NOMO-1 treated with dmso at 0.1 percent for 144 hours (cell line): ENCODE results near the gene FGF13.

Experiments
- DNase-seq: peaks from one replicate; lab custom pipeline; 2025; ENCODE audit not compliant: unreplicated experiment; lab: John Stamatoyannopoulos, UW

FGF13 gene

GRCh38 chrX:138711399-138712347 is at the start of gene FGF13:
Gene FGF13, minus strand, starts transcription at chrX:138711717. Its CDS starts 714 bp downstream, at chrX:138711003.
- DNase-seq: no peak

DNA sequence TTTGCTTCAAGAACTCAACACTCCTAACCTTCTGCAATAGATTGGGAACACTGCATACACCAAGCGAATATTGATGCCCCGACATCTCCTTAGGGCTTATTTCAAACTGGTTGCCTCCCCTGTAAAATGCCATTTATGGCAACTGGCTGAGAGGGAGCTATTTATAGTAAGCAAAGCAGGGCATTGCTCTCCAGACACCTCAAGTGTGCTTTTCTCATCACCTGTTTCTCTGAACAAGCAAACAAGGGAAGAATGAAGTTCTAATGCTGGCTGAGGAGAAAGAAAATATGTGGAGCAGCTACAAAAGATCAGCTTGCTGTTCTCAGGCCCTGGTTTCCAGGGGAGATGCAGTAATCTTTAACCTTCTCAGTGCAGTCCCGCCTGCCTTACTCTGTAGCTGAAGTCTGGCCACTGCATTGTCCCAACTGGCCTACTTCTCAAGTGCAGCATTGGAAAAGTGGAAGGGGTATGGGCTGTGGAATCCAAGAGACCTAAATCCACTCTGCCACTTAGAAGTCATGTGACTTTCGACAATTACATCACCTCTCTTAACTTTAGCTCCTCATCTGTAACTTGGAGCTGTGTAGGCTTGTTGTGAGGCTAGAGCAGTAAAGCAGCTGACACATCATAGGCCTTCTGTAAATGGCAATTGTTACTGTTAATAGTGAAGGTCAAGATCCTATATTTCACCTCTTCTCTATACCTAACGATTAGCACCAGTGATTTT is 47.9 kb upstream of the FGF13 start:
- DNase-seq: no peak

DNA sequence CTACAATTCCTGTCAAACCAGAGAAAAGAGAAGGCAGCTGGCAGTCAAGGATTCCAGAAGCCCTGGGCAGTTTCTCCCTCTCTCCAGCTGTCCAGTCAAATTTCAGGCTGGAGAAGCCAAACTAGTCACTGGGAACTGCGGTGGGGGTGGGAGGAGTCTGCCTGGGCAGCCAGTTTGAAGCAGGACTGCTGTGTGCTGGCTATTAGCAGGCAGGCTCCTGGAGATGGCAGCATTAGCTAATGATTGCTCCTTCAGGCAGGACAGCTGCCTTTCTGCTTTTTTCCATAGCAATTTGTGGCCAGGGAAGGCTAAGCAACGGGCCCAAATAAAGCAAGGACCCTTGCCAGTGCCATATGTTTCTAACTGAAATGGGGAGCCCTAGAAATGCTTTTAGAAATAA is 44.7 kb upstream of the FGF13 start:
- DNase-seq: no peak

GRCh38 chrX:138754861-138755260 is 43.3 kb upstream of the FGF13 start:
- no peak for DNase-seq

DNA sequence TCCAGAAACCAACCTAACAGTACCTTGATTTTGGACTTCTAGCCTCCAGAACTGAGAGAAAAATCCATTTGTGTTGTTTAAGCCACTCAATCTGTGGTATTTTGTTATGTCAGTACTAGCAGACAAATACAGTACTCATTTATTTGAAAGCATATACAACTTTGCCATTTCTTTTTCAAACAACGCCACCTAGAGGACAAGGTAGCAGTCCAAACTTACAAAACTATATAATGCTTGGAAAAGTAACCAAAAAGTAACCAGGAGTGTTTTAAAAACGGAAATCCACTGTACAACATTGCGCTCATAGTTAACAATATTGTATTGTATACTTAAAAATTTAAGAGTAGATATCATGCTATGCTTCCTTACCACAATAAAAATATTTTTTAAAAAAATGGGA is 37.0 kb upstream of the FGF13 start:
- no peak for DNase-seq

GRCh38 chrX:138745196-138745595 is 33.7 kb upstream of the FGF13 start:
- DNase-seq: peak; percentile 12

DNA sequence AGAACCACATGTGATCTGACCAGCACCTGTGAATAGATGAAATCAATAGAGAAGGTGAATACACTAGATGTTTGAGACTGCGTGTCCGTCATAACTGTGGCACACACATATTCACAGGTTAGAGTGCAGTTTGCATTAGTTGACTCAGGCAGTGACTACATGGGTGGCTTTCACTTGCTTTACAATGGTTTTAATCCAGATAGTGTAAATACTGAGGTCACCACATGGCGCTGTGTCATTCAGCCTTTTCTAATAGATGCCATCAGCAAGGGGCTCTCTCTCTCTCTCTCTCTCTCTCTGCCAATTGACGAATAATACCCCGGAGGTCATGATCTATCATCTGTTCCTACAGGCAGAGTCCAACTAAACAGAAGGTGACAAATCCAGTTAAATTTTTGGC is 30.7 kb upstream of the FGF13 start:
- DNase-seq: no peak

DNA sequence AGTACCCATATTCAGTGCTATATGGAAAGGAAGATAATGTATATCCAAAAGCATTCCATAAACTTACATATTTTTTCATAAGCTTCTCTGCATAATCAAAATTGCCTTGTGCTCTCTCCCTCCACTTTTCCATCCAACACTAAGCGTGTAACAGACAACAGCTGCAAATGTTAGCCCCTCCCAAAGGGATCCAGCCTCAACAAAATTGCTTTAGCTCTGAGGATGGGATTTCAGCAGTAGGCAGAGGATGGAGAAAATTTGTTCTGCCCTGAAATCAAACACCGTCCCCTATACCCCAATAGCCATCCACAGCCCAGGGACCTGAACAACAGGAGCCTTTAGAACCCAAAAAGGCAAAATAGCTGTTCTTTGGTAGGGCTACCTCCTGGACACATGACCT is 28.8 kb upstream of the FGF13 start:
- no peak for DNase-seq

DNA sequence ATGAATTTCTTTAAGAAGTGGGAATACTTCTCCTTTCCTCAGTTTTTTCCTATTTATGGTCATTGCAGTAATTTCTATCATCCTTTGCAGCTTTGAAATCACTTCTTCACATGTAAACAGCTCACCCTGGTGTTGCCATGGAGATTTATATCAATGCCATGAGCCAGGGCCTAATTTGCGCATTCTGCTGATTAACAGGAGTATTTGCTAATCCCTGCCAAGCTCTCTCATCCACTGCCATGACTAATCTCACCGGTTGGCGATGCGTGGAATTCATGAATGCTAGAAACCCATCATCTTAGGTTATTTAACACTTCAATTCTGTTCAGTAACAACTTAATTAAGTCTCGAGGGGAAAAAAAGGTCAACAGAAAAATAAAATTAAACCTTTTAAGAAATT is 11.8 kb upstream of the FGF13 start:
- no peak for DNase-seq

DNA sequence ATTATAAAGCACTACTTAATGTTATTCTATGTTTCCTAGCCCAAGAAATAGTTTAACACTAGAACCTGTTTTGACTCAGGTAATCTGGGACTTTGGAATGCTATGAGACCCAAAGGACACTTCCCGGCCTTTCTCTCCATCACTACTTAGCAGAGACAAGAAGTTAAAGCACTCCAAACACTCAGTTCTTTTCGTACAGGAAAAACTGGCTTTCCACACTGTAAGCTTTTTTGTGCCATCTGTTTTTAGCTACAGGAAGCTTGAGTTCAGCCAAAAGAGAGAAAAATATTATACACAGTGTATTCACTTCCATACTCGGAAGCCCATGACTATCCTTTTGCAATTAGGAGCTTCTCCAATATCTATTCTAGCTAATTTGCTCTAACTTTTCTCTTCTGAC is 7.9 kb upstream of the FGF13 start:
- DNase-seq: no peak

DNA sequence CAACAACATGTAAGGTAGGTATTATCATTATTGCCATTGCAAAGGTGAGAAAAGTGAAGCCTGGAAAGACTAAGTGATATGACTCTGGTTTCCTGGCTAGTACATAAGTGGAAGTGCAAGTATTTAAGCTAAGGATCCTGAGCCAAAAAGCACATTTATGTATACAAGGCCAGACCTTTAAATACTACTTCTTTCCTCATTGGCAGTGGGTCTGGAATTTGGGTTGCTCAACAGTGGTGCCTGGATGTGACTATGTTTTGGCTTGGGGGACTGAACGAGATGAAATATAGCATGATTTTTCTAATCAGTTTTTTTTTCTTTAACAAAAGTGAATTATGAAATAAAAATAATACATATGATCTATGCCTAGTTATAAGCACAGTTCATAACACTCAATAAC is 7.4 kb upstream of the FGF13 start:
- DNase-seq: no peak

DNA sequence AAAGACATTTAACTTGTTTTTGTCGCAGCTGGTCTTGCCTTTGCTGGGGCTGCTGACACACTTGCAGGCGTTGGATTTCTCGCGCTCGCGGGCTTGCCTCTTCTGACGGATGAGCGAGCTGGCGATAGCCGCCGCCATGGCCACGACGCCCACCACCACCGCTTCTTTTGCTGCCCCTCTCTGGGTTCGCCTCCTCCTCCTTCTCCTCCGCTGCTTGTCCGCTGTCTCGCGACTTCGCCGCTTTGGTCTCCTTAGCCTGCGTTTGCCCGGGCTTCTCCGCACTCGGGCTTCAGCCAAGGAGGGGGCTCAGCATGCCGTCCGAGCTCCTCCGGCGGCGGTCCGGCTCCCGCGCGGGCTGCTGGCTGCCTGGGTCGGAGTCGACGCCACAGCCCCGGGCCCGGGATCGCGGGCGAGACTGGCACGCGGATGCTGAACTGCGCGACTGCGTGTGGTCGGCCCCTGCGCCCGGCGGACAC is 613 bp downstream of the FGF13 start:
- no peak for DNase-seq

GRCh38 chrX:138709886-138710791 is 1.4 kb downstream of the FGF13 start:
- DNase-seq: no peak

DNA sequence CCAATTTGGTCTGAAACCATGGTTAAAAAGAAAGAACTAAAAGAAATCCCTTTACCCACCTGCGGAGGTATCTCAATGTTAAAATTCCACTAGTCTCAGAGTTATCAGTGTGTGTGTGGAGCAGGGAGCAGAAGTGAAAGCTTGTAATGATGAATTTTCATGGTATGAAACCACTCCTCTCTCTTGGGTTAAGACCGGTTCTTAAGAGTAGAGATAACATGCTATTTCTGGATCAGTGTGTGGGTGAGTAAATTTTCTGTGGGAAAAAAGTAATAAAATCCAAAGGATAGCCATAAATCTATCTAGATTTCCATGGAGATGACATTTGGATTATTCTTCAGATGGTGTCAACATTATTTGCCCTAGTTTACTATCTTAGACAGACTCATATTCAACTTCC is 3.2 kb downstream of the FGF13 start:
- no peak for DNase-seq

- DNase-seq: no peak
Observed at GRCh38 chrX:138704596-138704995, 6.9 kb downstream of the FGF13 start.

DNA sequence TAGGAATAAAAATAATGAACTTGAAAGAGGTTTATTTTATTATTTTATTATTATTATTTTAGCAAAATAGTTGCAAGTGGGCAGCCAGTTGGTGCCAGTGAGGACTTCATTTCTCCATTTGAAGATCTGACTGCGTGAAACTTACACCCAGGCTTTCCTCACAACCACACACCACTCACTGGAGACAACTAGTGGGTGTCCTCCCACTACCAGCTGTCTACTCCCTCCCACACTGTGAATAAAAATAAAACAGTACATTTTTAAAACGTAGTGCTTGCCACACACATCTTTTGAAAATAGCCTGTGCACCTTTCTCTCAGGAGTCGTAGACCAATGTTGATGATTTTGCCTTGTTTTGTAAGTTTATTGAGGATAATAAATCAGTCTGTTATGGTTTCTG is 7.4 kb downstream of the FGF13 start:
- DNase-seq: no peak

- DNase-seq: no peak
Observed at GRCh38 chrX:138692591-138692990, 18.9 kb downstream of the FGF13 start.

GRCh38 chrX:138691186-138691585 is 20.3 kb downstream of the FGF13 start:
- no peak for DNase-seq

DNA sequence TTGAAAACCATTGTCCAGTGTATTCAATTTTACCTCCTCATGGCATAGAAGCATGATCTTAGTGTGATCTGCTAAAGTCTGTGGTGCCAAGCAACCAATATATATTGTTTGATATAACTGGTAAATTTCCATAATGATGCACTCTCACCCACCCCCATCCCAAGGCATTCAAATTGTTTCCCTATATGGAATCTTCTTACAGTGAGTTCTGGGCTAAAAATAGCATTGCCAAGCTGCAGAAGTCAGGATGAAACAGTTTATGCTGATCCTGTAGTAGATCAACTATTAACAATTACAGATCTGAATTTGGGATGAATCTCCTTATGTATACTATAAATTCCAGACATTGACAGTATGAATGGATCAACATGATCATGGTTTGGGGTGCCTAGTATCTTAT is 20.9 kb downstream of the FGF13 start:
- no peak for DNase-seq

DNA sequence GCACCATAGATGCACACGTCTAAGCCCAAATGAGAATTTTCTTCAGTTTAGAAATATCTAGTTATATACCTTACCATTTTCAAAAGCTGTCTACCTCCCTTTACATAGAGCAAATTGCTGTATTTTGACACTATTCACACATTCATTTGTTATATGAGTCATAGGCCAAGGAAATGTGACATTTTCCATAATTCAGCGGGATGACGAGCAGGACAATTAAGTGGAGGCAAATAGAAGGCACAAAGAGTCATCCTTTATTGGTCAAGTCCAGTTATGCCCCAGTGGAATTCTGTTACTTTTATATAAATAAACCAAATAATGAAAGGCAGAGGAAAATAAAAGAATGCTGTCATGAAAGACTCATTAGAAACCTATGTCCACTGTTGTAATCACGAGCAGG is 27.9 kb downstream of the FGF13 start:
- no peak for DNase-seq

- DNase-seq: no peak
Observed at GRCh38 chrX:138669693-138670092, 41.8 kb downstream of the FGF13 start.
